PFSK-1 (cell line): Measurements from ENCODE around the gene IQGAP1.

Experiments used
- POLR2AphosphoS5 ChIP-seq: IDR thresholded peaks from 2 replicates; pipeline ENCODE4 v1.6.1; 2012; ENCODE audit warnings: low read depth, mild to moderate bottlenecking, control low read depth, low read length, moderate library complexity
- REST ChIP-seq, 2 experiments: IDR thresholded peaks; 2 replicates each; pipeline versions ENCODE4 v1.6.1 to v1.8.0; 2011 to 2012; ENCODE audit warnings: low read depth in 2 of 2, low read length in 2 of 2, control low read depth in 1 of 2, inconsistent platforms in 1 of 2, mild to moderate bottlenecking in 1 of 2, moderate library complexity in 1 of 2; ENCODE audit not compliant: insufficient read depth in 1 of 2
- SIN3A ChIP-seq: IDR thresholded peaks from 2 replicates; pipeline ENCODE4 v1.6.1; 2012; ENCODE audit warnings: mild to moderate bottlenecking, low read length, moderate library complexity, borderline replicate concordance; ENCODE audit not compliant: insufficient read depth

- TF ChIP-seq POLR2AphosphoS5 (no peak), REST (IDR thresholded peaks at IDR 0.05; ENCODE audit: insufficient read depth in 1 of 2, low read depth in 2 of 2, low read length in 2 of 2) (no peak), SIN3A (no peak)
Observed at GRCh38 chr15:90348456-90348855, 39.6 kb upstream of the IQGAP1 start.
